HG03442 (cell line): ENCODE results near the gene AVPR1B.

Experiments used
- ATAC-seq: cut with Tn5 transposase; IDR thresholded peaks from one replicate; pipeline ENCODE4 v1.9.1; 2021; ENCODE audit warnings: mild to moderate bottlenecking, moderate library complexity; ENCODE audit not compliant: unreplicated experiment

Gene AVPR1B, protein sequence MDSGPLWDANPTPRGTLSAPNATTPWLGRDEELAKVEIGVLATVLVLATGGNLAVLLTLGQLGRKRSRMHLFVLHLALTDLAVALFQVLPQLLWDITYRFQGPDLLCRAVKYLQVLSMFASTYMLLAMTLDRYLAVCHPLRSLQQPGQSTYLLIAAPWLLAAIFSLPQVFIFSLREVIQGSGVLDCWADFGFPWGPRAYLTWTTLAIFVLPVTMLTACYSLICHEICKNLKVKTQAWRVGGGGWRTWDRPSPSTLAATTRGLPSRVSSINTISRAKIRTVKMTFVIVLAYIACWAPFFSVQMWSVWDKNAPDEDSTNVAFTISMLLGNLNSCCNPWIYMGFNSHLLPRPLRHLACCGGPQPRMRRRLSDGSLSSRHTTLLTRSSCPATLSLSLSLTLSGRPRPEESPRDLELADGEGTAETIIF

DNA sequence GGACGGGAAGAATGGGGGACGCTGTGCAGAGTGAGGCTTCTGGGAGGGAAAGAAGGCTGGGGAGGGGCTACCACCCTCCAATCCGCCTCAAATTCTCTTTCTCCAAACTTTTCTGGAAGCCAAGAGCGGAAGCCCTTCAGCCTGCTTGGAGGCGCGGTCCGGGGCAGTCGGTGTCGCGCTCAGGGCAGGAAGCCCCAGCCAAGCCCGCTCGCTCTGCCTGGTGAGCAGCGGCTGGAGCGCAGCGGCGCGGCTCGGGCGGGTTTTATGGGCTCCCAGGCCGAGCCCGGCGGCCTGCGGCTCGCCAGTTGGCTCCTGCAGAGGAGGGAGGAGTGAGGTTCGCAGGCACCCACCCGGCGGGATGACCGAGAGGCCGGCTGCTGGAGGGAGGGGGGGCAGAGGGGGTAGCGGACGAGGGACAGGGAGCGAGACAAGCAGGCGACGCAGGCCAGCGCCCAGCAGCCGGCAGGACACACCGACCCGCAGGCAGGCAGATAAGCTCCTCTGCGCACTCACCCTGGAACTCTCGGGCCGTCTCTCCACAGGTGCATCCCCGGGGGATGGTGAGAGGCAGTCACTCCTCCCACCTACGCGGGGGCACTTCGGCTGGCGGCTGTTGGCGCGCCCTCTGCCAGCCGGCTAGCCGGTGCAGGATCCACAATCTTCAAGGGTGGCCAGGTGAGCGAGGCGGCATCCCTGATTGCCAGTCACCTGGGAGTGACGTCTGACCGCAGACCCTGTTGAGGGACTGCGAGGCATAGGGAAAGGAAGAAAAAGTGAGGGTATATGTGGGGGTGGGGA lies at the start of gene AVPR1B:
Gene AVPR1B, minus strand, starts transcription at position 238 of the 798 bp plus-strand sequence. CDS start 498 bp downstream, outside the sequence.
- ATAC-seq: no peak

DNA sequence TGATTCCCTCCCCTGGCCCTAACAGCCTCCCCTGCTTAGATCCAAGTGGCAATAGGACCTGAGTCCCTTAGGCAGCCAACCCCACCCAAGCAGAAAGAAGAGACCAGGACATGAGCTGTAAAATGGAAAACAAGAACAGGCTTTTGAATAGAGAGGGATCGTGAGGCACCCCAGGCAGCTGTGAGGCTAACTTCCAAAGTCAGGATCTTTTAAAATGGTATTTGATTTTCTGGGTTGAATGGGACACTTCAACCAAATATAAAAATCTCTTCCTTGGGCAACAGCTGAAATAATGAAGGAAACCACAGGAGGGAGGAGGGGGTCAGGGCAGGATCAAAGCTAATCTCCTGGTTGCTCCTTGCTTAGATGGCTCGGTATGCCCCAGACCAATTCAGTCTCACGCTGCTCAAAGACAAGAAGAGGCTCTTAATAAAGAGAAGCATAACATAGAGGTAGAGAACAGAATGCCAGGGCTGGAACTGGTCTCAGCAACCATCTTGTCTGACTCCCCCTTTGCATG lies 28.6 kb upstream of the AVPR1B start:
- ATAC-seq: no peak

DNA sequence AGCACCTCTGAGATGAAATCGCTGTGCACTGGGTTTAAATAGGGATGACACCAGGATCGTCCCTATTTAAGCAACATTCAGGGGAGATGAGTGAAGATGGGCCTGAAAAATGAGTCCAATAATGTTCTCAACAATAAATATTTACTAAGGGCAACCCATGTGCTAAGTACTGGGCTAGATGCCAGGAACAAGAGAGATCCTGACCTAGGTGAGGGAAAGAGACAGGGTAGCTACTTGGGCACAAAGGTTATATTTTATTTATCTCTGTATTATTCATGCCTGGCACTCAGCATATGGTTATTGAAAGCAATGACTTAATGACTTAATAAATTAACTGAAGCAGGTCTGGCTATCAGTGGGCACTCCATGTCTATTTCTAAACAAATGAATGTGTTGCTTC lies 27.4 kb upstream of the AVPR1B start:
- ATAC-seq: no peak

DNA sequence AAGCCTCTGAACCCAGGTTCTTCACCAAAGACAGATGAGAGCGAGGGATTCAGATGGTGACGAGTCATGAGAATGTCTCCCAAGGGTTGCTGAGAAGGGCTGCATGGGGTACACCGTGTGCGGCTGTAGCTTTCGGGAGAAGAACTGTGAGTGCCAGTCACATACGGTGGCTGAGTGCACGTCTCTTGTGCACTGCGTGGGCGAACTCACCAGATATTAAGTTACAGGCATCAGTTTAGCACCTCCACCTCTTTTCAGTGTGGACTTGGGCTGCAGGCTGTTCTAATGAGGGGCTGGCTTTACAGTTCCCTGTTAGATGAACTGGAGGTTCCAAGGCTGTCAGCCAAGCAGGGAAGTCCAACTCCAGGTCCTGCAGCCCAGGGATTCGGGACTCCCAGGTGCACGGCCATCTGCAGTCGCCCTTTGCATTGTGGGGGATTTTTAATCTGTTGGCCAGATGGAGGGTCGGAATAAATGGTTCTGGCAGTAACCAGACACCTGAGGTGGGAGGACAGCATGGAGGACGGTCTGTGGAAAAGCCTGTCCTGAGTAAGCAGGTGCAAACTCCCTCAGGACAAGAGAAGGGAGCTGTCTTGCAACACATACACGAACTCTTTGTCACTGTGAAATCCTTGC lies 26.5 kb upstream of the AVPR1B start:
- no peak for ATAC-seq

DNA sequence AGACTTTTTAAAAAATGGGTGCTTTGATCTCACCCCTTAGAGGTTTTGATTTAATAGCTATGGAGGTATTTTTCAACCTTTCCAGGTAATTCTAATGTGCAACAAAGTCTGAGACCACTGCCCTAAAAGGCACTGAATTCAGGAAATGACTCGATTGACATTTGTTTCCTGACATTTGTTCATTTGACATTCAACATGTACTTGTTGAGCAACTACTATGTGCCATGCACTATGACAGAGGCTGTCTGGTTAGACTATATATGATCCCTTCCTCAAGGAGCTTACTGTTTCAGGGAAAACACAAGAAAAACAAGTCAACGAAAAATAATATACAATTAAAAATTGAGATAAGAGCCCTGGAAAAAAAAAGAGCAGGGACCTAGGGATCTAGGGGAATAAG lies 25.6 kb upstream of the AVPR1B start:
- ATAC-seq: no peak

DNA sequence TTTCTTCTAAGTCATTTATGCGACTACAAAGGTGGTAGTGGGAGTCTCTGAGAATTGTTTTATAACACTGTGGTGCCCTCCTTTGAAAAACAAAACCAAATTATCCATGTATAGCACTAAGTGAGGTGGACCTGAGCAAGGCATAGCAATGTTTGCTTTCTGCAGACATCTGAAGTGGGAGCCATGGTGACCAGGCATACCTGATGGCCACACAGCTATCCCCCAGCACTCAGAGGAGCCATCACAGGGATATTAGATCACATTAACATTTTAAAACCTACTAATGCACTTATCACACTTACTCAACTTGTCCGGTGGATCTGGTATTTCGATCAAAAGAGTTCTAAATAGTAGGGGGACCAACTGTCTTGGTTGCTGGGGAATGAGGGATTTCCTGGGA lies 24.8 kb upstream of the AVPR1B start:
- ATAC-seq: no peak

DNA sequence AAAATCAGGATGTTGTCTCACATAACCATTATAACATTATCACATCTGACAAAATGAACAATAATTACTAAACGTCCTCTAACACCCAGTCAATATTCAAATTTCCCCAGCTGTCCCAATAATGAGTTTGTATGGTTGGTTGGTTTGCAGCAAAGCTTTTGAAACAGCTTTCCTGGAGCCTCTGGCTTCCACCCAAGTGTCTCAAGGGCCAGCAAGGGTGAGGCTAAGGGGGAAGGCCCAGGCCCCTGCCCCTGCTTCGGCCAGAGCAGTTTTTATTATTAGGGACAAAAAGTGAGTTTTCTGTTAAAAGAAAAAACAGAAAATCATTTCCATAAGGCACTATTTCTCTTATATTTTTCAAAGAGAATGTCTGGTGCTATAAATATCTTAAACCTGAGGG lies 19.1 kb upstream of the AVPR1B start:
- ATAC-seq: no peak

DNA sequence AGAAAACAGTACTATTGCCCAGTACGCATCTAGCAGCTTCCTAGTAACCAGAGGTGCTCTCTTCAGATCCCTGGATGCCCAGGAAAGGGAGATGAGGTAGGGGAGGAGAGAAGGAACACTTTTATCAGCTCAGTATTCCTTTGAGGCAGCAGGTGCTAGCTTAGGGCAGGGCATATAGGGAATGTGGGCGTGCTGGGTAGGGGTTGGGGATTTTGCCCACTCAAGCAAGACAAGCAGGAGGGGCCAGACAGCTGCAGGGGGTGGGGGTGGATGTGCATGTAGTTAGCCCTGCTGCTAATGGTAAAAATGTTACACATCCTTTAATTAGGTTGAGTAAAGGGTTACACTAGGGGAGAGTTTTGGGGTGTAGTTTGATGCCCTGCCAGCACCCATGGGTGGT lies 18.1 kb upstream of the AVPR1B start:
- no peak for ATAC-seq

DNA sequence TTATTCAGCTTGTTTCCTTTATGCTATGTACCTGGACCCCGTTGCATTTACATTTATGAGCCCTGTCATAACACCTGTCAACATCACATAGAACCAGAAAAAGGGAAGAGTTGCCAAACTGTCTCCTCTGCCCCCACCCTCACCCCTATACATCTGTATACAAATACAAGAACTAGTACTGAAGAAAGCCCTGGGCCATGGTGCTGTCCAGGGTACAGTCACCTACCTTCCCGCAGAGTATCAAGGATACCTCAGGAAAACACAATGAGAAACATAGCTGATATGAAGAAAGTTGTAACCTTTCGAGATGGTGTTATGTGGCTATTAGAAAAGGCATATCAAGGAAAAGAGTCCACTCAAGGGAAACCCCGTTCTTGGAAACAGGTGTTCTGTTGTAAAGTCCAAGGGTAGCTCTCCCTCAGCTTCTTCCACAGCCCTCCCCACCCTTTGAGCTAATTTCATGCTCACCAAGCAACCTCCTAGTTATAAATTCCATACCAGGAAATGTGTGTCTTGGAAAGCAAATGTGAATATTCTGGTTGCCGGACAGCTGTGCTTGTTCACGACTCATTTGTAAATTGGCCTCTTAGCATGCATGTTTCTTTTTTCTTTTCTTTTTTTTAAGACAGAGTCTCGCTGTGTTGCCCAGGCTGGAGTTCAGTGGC lies 16.7 kb upstream of the AVPR1B start:
- ATAC-seq: no peak

DNA sequence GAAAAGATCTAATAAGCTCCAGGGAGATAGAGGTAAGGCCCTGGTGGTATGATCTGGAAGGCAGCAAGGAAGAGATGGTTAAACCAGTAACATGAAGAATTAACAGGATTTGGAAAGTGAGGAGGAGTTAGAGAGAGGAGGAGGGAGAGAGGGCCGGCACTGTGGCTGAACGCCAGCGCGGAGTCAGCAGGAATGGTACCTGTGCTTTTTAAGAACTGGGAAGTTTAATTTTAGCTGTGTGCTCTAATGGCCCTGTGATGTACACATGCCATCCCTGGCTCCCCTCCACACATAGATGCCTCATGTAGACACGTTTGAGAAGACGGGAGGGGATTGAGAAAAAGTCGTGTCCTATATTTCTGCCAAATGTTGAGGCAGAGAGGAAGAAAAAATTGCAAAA lies 13.8 kb upstream of the AVPR1B start:
- ATAC-seq: no peak

DNA sequence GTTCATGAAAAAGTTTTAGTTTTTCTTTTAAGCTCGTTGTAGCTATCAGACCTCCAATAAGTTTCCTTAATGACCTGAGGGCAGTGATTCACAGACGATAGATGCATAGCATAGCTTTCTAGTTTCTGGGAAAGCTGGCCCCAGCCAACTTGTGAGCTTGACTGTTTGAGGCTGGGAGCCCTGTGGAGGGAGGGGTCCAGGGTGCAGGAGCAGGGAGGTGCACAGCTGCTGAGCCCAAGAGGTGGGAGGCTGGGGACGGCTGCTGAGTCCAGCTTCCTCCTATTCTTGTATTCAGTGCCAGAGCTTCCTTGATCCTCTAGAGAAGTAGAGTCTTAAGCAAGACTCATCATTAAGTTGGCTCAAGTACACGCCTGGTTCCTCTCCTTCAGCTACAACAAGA lies 11.0 kb upstream of the AVPR1B start:
- ATAC-seq: no peak

DNA sequence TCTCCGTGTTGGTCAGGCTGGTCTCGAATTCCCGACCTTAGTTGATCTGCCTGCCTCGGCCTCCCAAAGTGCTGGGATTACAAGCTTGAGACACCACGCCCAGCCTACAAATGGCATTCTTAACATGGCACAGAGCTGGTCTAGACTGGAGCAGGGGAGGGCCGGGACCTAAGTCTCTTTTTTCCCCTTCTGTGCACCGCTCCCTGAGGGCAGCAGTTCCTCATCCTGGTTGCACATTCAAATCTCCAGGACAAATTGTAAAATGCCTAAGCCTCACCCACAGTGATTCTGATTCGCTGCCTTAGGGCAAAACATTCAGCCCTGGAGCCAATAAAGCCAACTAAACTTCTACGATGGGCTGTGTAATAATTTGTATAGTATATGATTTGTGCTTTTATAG lies 10.1 kb upstream of the AVPR1B start:
- no peak for ATAC-seq

DNA sequence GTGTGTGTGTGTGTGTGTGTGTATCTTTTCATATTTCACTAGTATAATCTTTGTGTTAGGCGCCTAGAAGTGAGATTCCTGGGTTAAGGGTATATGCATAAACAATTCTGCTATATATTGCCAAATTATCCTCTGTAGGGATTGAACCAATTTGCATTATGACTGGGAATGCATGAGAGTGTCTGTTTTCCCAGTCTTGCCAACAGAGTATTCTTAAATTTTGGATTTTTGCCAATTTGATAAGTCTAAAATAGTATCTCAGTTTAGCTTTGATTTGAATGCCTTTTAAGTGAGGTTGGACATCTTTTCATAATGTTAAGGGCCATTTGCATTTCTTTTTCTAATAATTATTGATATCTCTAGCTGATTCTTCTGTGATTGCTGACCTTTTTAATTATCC lies 8.2 kb upstream of the AVPR1B start:
- no peak for ATAC-seq

DNA sequence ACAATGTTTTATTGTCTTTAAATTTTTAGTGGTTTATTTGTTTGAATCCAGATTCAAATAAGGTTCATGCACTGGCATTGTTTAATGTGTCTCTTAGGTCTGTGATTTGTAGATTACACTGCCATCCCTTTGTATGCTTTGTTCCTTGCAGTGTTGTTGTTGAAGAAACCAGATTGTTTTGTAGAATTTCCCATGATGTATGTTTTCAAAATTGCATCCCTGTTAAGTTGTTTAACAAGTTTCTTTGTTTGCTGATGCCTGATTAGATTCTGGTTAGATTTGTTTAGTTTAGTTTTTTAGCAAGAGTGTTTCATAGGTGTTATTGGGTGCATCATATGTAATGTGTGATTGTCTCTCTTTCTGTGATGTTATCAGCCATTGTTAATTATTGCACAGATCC lies 5.5 kb upstream of the AVPR1B start:
- no peak for ATAC-seq

DNA sequence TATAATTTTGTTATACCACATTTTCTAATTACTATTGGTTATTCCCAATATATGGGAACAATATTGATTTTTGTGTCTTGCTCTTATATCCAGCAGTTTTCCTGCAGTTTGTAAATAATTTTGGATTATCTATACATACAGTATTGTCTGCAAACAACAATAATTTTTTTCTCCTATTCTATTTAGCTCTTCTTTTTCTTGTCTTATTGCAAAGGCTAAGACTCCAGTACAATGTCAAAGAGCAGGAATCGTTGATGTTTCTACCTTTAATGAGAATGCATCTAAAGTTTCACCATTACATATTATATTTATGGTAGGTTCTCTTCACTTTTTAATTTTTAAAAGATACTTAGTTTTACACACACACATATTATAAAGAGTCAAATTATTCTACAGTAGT lies 4.1 kb upstream of the AVPR1B start:
- ATAC-seq: no peak

DNA sequence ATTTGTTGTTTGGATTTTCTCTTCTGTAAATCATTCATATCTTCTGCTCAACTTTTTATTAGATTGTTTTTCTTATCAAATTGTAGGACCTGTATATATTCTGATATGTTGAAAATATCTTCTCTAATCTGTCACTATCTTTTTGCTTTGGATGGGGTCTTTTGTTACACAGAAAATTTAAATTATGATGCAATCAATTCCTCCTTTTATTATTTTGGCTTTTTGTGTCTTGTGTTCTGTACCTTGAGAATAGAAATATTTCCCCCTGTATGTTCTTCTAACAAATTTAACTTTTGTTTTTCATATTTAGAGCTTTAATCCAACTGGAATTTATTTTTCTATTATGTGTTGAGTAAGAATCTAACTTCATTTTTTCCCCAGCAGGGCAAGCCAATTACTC lies 3.2 kb upstream of the AVPR1B start:
- ATAC-seq: no peak

DNA sequence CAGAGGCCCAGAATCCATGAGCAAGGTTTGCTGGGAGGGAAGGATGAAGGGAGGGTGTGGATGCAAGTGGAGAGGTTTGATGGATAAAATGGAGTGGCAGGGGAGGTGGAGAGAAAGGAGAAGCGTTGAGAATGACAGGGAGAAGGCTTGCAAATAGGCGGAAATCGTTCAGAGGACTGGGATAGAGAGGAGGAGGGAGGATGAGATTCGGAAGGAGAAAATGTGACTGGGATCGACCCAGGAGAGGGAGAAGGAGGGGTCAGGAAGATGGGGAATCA lies 376 bp downstream of the AVPR1B start:
- ATAC-seq: no peak

DNA sequence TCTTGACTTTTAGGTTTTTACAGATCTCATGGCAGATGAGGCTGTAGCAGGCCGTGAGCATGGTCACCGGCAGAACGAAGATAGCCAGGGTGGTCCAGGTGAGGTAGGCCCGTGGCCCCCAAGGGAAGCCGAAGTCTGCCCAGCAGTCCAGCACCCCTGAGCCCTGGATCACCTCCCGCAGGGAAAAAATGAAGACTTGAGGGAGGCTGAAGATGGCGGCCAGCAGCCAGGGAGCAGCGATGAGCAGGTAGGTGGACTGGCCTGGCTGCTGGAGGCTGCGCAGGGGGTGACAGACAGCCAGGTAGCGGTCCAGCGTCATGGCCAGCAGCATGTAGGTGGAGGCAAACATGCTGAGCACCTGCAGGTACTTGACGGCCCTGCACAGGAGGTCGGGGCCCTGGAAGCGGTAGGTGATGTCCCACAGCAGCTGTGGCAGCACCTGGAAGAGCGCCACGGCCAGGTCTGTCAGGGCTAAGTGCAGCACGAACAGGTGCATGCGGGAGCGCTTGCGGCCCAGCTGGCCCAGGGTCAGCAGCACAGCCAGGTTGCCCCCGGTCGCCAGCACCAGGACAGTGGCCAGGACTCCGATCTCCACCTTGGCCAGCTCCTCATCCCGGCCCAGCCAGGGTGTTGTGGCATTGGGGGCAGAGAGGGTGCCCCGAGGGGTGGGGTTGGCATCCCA lies 856 bp downstream of the AVPR1B start:
- no peak for ATAC-seq

DNA sequence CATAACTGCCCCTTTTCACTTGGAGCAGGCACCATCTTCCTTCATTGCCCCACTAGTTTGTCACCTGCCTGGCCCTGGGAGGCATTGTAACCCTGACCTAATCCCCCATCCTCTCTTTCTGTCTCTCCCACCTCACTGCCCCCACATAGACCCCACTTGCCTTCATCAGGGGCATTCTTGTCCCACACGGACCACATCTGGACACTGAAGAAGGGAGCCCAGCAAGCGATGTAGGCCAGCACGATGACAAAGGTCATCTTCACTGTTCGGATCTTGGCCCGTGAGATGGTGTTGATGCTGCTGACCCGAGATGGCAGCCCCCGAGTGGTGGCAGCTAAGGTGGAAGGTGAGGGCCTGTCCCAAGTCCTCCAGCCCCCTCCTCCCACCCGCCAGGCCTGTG lies 1.4 kb downstream of the AVPR1B start:
- ATAC-seq: no peak

DNA sequence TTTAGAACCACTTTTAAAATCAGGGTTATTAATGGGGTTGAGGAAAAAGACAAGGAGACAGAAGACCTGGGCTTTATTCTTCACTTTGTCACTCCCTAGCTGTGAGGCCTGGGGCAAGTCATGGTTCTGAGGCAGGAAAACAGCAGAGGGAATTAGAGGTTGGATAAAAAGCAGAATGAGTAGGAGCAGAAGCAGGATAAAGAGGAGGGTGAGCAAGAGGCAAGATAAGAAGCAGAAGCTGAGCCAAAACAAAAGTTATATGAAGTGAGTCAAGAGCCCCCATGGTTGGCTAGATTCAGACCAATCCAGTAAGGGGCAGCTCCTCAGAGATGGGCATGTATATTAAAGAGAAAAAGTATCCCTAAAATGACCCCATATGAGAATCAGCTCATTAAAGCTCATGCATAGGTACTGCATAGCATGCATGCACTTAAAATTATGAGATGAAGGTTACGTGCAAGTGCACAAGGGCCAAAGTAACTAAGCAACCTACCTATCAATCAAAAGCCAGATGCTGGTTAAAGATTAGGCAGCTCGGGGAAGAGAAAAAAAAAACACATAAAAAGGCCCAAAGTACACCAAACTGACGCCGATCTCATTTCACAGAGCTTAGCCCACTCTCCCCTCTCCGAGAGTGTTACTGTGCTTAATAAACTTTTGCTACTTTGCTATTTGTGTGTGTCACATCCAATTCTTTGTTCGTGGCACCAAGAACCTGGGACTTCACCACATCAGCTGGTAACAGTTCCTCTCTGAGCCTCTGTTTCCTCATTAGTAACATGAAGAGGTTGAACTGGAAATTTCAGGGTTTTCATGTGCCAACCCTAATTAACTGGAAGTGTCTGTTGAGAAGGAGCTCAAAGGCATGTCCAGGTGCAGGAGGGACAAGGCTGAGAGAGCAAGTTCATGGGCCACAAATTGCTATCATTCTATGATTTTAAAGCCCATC lies 2.2 kb downstream of the AVPR1B start:
- no peak for ATAC-seq
